ENCODE results near the gene PLA2G4D.

Gene PLA2G4D

GRCh38 chr15:42090370-42090769, 4.0 kb downstream of the PLA2G4D start:
- CTCF ChIA-PET: interaction anchor here (1.5 kb wide), 2 partner anchors 8 to 11 kb away, joined by 3 to 4 read pairs; no protein-coding TSS in a partner anchor
- POLR2A ChIA-PET: no interaction called here
- no peak for DNase-seq (ENCODE audit: extremely low spot score)
- no peak for TF ChIP-seq CTCF (IDR thresholded peaks at IDR 0.05; ENCODE audit: control extremely low read depth, extremely low read depth, low read depth, missing control alignments)

- no peak for TF ChIP-seq CTCF (IDR thresholded peaks at IDR 0.05; ENCODE audit: control extremely low read depth, extremely low read depth, low read depth, missing control alignments)
- ChIA-PET CTCF (interaction anchor here (1.5 kb wide), 2 partner anchors 9 to 11 kb away, joined by 3 to 4 read pairs; no protein-coding TSS in a partner anchor), POLR2A (no interaction called here)
- no peak for DNase-seq (ENCODE audit: extremely low spot score)
Measured at GRCh38 chr15:42089942-42090341, 4.4 kb downstream of the PLA2G4D start.

GRCh38 chr15:42088801-42089640, 5.3 kb downstream of the PLA2G4D start:
- ChIA-PET POLR2A (no interaction called here), CTCF (interaction anchor here (1.5 kb wide), 2 partner anchors 9 to 10 kb away, joined by 3 to 4 read pairs; no protein-coding TSS in a partner anchor)
- TF ChIP-seq CTCF (IDR thresholded peaks at IDR 0.05; ENCODE audit: control extremely low read depth, extremely low read depth, low read depth, missing control alignments): no peak
- no peak for DNase-seq (ENCODE audit: extremely low spot score)

- no peak for TF ChIP-seq CTCF (IDR thresholded peaks at IDR 0.05; ENCODE audit: control extremely low read depth, extremely low read depth, low read depth, missing control alignments)
- ChIA-PET POLR2A (no interaction called here), CTCF (no interaction called here)
- no peak for DNase-seq (ENCODE audit: extremely low spot score)
Measured at GRCh38 chr15:42087926-42088800, 6.2 kb downstream of the PLA2G4D start.

- DNase-seq (ENCODE audit: extremely low spot score): no peak
- no peak for TF ChIP-seq CTCF (IDR thresholded peaks at IDR 0.05; ENCODE audit: control extremely low read depth, extremely low read depth, low read depth, missing control alignments)
- CTCF ChIA-PET: interaction anchor here (4.6 to 7.5 kb wide), 2 partner anchors 50 to 100 kb away, joined by 27 to 133 read pairs; no protein-coding TSS in a partner anchor
- POLR2A ChIA-PET: no interaction called here
Measured at GRCh38 chr15:42087460-42087859, 6.9 kb downstream of the PLA2G4D start.

GRCh38 chr15:42085721-42086120, 8.6 kb downstream of the PLA2G4D start:
- ChIA-PET POLR2A (no interaction called here), CTCF (interaction anchor here (1.4 to 10.0 kb wide), 8 partner anchors 10 to 112 kb away, joined by 4 to 133 read pairs (median 40); partner anchors contain the start of gene PLA2G4D)
- no peak for DNase-seq (ENCODE audit: extremely low spot score)
- no peak for TF ChIP-seq CTCF (IDR thresholded peaks at IDR 0.05; ENCODE audit: control extremely low read depth, extremely low read depth, low read depth, missing control alignments)
